GM12875 (cell line): ENCODE results near the gene KLK5.

Experiments used
- H3K4me3 ChIP-seq: one replicate; pipeline ENCODE4 v1.5.1; 2011; ENCODE audit warnings: low read depth, low read length, control low read depth
- CTCF ChIP-seq: IDR thresholded peaks from 2 replicates; pipeline ENCODE4 v1.5.1; 2011; ENCODE audit warnings: low read depth, mild to moderate bottlenecking, control low read depth, inconsistent platforms, low read length, moderate library complexity, borderline replicate concordance; ENCODE audit not compliant: insufficient read depth

KLK5 gene

GRCh38 chr19:50959731-50960500 is 7.1 kb upstream of the KLK5 start:
- no peak overlapping the region for H3K4me3 ChIP-seq
- no peak for TF ChIP-seq CTCF

- no peak for TF ChIP-seq CTCF
- H3K4me3 ChIP-seq = no peak overlapping the region
These were observed 4.7 kb upstream of the KLK5 start for GRCh38 chr19:50957587-50957986.

DNA sequence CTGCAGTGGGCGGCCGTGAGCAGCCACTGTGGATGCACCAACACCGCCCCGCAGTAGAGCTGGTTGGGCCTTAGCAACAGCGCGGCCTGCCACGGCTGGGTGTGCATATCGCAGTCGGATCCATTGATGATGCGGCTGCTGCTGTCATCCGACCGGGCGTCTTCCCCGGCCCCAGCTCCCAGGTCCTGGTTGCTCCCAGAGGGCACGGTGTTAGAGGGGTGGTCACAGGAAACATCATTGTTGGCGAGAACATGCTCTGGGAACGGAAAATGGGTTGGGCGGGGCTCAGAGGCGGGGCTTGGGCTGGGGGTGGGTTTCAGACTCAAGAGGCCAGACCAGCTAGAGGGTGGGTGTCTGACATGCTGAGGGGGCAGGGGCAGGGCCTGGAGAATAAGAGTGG is 3.0 kb downstream of the KLK5 start:
- no peak overlapping the region for H3K4me3 ChIP-seq
- no peak for TF ChIP-seq CTCF

DNA sequence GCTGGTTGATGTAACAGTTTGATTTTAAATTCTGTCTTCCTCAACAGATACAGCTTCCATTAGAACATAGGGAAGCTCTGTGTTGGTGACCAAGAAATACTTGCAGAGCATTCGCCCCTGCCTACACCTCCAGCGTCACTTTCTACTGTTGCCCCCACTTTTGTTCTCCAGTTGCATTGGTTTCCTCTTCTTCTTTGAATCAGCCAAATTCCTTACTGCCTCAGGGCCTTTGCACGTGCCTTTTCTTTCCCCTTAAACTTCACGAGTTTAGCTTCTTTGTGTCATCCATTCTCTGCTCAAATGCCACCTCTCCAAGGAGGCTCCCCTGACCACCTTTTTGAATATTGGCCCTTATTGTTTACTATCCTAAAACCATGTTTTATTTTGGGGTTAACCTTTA is 5.7 kb downstream of the KLK5 start:
- TF ChIP-seq CTCF = no peak
- H3K4me3 ChIP-seq = no peak overlapping the region

GRCh38 chr19:50944795-50945194 is 8.0 kb downstream of the KLK5 start:
- no peak overlapping the region for H3K4me3 ChIP-seq
- no peak for TF ChIP-seq CTCF

GRCh38 chr19:50943074-50943828 is 9.6 kb downstream of the KLK5 start:
- TF ChIP-seq CTCF = no peak
- H3K4me3 ChIP-seq = no peak overlapping the region

- no peak for TF ChIP-seq CTCF
- no peak overlapping the region for H3K4me3 ChIP-seq
These were observed 13.2 kb downstream of the KLK5 start for GRCh38 chr19:50939596-50939995.
